ENCODE results near the gene USP37.

The USP37 gene

DNA sequence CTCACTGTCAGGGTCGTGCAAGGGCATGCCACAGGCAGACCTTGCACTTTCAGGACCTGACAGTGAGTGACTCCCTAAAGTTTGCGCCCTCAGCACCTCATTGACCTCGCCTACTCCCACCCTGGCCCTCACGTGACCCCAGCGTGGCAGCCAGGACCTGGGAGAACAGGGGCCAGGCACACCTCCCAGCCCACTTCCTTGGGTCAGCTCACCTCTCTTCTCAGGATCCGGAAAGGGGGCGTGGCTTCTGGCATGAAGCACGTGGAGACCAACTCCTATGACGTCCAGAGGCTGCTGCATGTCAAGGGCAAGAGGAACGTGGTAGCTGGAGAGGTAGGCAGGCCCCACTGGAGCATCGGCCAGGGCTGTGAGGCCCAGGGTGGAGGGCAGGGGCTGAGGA, 140.4 kb downstream of the USP37 start:
- no peak for DNase-seq

DNA sequence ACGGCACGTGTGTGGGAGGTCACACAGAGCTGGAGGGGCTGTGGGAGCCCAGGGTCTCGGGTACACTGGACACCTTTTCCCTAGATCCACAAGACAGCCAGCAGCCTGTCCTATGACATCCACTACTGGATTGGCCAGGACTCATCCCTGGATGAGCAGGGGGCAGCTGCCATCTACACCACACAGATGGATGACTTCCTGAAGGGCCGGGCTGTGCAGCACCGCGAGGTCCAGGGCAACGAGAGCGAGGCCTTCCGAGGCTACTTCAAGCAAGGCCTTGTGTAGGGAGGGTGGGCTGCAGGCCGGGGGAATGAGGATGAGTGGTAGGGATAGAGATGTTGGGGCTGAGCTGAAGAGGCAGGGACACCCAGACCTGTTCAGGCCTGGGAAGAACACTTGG, 142.6 kb downstream of the USP37 start:
- no peak for DNase-seq

DNA sequence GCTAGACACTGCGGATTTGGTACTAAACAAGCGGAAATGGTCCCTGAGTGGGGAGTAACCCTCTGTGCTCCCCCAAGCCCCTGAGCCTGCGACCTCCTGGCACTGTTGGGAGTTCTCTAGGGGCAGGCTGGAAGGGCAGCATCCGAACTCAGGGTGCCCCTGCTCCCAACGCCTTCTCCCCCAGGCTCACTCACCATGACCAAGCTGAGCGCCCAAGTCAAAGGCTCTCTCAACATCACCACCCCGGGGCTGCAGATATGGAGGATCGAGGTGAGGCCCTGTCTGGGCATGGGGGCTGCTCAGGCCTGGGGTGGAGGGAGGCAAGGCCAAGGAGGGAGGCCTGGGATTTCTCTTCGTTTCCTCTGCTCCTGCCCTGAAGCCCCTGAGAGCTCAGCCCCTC, 144.6 kb downstream of the USP37 start:
- no peak for DNase-seq

DNA sequence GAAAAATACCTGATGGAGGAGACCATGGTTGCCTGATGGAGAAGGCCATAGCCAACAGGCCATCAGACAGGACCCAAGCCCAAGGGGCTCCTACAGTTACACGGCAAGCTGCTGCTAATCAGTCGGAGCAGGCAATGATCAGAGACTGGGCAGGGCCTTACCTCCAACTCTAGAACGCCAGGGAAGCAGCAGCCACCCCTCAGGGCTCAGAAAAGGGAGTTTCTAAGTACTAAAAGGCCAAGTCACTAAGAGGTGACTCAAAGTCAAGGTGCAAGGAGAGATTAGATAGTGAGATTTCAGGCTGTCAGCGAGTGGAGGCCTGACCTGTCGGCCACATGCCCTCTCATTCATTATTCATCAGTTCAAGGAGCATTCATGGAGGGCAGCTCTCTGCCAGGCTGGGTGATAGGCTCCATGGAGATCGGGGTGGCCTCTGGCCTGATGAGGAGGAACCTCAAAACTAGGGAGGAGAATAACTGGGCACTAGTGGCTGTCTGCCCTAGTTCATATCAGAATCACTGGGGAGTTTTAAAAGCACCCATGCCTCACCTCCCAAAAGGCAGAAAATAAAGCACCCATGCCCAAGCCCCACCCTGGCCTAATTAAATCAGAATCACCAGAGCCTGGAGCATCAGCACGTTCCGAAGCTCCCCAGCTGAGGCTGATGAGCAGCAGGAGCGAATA, 145.6 kb downstream of the USP37 start:
- DNase-seq, result no peak

DNA sequence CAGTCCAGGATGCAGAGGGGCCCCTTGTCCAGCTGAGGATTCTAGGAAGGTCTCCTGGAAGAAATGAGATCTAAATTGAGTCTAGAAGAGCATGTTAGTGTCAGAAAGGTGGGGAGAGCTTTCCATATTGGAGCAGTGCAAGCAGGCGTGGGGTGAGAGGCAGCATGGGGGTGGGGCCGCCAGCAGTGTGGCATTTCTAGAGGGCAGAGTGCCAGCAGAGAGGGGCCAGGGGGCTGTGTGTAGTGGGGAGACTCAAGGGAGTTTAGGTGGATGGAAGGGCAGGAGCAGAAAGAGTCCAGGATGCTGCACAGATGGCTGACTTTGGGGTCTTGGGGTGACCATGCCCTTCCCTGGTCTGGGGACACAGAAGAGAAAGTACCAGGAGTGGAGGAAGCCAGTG, 147.1 kb downstream of the USP37 start:
- DNase-seq, result no peak

DNA sequence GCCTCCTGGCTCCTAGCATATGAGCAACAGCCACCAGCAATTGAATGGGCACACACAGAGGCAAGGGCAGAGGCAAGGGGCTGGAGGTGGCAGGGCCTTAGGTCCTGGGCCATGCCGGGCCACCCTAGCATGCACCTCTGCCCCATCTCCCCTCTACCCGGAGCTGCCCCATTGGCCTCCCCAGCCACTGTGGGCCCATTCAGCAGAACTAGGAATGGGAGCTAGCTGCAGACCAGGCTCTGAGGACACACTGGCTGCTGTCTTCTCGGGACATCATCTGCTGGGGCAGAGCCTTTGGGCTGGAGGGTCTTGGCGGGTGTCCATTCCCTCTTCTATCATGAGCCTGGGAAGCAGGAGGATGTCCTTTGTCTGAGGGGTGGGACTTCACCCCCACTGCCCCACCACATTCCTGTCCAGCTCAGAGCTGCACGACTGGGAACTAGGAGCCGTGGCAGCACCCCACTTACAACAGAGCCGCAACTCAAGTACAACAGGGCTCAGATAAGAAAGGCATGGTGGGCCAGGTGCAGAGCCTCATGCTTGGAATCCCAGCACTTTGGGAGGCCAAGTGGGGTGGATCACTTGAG, 148.4 kb downstream of the USP37 start:
- DNase-seq, result no peak

DNA sequence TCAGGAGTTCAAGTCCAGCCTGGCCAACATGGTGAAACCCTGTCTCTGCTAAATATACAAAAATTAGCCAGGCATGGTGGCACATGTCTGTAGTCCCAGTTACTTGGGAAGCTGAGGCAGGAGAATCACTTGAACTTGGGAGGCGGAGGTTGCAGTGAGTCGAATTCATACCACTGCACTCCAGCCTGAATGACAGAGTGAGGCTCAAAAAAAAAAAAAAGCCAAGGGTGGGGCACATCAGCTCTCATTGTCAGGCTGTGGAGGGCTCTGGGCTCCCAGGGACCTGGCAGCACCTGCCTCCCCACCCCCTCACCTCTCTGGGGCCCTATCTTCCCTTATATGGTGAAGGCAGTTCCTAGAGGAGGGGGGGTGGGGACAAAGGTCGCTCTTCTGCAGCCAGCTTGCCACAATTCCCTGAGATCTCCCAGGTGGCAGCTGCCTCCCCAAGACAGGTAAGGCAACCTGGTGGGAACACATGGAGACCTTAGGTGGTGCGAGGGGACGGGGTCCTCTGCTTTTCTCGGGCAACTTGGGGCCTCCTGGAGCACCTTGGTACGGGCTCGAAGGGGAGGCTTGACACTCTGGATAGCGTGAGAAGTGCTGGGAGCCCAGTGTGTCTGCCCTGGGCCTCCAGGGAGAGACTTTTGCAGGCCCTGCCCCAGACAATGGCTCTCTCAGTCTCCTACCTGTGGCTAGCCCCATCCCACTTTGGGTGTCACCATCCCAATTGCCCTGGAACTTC, 149.3 kb downstream of the USP37 start, which contains the start of gene VIL1:
Gene VIL1 (plus strand): TSS at position 407 of the 742 bp plus-strand sequence. CDS start 4,656 bp downstream, outside the sequence.
- DNase-seq, result no peak

DNA sequence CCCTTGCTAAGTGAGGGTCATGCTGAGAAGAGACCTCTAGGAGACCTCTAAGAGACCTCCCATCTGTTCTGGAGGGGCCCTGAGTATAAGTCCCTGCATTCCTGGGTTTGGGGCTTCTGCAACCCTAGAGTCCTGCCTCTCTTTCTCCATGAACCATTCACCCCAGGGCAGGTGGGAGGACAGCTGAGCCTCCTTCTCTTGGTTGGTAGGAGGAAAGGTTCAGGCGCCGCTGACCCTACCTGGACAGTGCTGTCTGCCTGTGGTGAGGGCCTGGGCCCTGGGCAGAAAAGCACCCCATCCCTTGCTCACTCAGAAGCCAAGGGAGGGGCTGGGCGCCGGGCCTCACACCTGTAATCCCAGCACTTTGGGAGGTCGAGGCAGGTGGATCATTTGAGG, 149.8 kb downstream of the USP37 start:
- DNase-seq, result no peak

DNA sequence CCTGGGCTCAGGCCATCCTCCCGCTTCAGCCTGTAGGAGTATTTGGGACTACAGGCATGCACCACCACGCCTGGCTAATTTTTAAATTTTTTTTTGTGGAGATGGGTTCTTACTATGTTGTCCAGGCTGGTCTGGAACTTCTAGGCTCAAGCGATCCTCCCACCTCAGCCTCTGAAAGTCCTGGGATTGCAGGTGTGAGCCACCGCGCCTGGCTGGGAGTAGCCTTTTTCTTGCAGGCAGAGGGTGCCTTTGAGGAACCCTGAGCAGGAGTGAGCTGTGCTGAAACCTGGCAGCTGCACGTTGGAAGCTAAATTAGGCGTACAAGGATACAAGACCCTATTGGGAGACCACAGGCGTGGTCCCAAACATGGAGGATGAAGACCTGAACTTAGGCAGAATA, 160.4 kb downstream of the USP37 start:
- DNase-seq, result no peak

DNA sequence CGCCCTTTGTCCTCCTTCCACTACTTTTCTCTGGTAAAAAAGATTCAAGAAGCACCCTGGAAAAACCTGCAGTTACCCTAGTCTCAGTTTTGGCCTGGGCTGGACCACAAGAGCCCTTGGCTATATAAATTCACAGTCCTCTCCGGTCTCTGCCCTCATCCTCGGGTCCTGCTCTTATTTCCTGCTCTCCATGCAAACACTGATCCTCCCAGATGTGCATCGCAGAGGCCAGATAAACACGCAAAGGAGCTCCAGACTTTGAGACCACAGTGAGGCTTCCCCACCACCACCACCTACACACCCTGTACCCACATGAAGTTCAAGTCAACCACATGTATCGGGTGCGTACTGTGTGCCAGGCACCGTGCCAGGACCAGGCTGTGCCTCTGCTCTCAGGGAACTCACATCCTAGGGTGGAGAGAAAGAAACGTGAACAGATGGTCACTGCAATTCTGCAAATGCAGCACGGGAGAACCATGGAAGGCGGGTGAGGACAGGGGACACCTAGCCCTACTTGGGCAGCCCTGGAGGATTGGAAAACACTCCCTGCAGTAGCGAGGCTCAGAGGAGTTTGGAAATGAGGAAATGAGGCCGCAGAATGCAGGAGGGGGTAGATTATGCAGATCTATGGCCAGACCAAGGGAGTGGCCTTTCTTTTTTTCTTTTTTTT, 161.1 kb downstream of the USP37 start:
- no peak for DNase-seq

DNA sequence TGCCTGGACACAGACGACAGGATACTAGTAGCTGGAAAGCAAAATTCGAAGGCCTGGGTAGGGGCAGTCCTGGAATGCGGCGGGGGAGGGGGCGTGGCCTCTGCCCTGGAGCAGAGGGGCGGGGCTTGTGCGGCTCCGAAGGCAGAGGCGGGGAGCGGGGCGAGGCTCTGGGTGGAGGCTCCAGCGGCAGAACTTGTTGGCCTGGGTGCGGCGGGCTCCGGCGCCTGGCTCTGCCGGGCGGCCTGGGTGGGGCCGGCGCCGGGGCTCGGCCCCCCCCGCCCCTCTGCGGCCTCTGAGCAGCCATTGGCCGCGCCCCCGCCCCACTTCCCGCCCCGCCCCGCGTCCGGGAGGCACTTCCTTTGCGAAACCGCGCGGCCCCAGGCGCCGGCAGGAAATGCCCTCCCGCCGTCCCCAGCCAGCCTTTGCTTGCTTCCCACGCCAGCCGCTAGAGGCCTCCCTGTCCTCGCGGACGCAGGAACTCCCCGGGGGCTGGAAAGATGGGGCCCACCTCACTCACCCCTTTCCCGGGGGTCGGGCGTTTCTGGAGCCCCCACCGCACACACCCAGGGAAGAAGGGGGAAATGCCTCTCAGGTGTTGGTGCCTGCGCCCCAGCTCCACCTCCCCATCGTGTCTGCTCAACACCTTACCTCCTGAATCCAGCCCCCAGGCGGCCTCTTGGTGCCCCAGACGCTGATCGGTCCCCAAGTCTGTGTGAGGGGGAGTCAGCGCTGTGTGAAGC, 161.8 kb downstream of the USP37 start:
- DNase-seq, result peak; percentile 76

DNA sequence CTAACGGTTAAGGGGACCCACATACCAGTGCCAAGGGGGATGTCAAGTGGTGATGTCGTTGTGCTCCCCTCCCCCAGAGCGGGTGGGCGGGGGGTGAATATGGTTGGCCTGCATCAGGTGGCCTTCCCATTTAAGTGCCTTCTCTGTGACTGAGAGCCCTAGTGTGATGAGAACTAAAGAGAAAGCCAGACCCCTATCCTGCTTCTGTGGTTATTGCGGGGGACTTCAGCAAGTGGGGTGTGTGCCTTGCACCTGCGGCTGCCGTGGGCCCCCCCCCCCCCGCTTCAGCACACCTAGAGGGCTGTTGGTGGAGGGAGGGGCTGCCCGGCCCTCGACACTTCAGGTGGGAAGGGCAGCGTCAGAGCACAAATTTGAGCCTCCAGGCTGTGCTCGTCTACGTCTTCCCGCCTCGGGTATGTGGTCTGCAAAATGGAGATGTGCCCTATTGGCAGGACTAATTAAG, 162.4 kb downstream of the USP37 start:
- no peak for DNase-seq

DNA sequence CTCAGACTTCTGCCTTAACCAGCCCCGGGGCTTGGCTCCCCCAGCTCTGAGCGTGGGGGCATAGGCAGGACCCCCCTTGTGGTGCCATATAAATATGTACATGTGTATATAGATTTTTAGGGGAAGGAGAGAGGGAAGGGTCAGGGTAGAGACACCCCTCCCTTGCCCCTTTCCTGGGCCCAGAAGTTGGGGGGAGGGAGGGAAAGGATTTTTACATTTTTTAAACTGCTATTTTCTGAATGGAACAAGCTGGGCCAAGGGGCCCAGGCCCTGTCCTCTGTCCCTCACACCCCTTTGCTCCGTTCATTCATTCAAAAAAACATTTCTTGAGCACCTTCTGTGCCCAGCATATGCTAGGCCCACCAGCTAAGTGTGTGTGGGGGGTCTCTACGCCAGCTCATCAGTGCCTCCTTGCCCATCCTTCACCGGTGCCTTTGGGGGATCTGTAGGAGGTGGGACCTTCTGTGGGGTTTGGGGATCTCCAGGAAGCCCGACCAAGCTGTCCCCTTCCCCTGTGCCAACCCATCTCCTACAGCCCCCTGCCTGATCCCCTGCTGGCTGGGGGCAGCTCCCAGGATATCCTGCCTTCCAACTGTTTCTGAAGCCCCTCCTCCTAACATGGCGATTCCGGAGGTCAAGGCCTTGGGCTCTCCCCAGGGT, 162.9 kb downstream of the USP37 start:
- DNase-seq, result no peak

DNA sequence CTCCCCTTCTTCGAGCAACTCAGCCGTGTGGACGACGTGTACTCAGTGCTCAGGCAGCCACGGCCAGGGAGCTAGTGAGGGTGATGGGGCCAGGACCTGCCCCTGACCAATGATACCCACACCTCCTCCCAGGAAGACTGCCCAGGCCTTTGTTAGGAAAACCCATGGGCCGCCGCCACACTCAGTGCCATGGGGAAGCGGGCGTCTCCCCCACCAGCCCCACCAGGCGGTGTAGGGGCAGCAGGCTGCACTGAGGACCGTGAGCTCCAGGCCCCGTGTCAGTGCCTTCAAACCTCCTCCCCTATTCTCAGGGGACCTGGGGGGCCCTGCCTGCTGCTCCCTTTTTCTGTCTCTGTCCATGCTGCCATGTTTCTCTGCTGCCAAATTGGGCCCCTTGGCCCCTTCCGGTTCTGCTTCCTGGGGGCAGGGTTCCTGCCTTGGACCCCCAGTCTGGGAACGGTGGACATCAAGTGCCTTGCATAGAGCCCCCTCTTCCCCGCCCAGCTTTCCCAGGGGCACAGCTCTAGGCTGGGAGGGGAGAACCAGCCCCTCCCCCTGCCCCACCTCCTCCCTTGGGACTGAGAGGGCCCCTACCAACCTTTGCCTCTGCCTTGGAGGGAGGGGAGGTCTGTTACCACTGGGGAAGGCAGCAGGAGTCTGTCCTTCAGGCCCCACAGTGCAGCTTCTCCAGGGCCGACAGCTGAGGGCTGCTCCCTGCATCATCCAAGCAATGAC, 163.6 kb downstream of the USP37 start:
- no peak for DNase-seq

DNA sequence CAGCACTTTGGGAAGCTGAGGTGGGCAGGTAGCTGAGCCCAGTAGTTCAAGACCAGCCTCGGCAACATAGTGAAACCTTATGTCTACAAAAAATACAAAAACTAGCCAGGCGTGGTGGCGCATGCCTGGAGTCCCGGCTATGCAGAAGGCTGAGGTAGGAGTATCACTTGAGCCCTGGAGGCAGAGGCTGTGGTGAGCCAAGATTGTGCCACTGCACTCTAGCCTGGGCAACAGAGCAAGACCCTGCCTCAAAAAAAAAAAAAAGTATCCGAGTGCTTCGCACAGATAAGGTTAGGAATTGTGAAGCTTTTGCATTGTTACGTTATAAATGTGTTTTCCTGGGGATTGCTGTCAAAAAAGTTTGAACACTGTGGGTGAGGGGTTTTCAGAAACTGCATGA, 164.3 kb downstream of the USP37 start:
- DNase-seq, result no peak

DNA sequence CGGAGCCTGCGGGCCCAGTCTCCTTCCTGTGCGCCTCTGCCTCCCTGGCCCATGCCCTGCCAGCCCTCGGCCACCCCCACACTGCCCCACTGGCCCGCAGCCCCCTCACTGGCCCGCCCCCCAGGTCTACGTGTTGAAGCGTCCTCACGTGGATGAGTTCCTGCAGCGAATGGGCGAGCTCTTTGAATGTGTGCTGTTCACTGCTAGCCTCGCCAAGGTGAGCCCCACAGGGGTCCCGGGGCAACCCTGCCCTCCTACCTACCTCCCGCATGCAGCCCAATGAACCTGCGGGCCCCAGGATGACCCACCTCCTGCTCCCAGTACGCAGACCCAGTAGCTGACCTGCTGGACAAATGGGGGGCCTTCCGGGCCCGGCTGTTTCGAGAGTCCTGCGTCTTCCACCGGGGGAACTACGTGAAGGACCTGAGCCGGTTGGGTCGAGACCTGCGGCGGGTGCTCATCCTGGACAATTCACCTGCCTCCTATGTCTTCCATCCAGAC, 165.2 kb downstream of the USP37 start:
- DNase-seq, result no peak

DNA sequence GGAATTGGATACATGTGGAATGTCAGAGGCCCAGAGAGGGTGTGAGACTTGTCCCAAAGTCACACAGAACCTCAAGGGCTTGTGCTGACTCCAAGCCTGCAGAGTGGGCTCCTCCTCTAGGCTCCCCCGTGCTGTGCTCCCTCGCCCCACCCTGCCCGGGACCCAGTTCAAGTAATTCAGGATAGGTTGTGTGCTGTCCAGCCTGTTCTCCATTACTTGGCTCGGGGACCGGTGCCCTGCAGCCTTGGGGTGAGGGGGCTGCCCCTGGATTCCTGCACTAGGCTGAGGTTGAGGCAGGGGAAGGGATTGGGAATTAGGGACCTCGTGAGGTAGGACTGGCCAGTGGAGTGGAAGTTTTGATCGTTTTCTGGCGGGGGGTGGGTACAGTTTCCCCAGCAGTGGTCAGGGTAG, 165.7 kb downstream of the USP37 start:
- no peak for DNase-seq

DNA sequence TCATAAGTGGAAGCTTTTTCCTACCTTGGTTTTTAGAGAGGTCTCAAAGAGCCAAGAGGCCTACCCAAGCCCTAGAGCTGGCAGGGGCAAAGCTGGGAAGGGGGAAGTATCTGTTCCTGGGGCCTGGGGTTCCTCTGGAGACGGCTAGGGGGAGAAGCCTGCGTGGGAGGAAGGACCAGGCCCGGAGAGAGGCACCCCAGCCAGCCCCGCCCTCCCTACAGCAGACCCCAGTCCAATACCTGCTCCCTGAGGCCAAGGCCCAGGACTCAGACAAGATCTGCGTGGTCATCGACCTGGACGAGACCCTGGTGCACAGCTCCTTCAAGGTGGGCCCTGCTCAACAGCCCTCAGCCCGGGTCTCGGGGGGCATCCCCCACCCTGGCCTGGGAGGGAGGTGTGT, 166.3 kb downstream of the USP37 start:
- no peak for DNase-seq

DNA sequence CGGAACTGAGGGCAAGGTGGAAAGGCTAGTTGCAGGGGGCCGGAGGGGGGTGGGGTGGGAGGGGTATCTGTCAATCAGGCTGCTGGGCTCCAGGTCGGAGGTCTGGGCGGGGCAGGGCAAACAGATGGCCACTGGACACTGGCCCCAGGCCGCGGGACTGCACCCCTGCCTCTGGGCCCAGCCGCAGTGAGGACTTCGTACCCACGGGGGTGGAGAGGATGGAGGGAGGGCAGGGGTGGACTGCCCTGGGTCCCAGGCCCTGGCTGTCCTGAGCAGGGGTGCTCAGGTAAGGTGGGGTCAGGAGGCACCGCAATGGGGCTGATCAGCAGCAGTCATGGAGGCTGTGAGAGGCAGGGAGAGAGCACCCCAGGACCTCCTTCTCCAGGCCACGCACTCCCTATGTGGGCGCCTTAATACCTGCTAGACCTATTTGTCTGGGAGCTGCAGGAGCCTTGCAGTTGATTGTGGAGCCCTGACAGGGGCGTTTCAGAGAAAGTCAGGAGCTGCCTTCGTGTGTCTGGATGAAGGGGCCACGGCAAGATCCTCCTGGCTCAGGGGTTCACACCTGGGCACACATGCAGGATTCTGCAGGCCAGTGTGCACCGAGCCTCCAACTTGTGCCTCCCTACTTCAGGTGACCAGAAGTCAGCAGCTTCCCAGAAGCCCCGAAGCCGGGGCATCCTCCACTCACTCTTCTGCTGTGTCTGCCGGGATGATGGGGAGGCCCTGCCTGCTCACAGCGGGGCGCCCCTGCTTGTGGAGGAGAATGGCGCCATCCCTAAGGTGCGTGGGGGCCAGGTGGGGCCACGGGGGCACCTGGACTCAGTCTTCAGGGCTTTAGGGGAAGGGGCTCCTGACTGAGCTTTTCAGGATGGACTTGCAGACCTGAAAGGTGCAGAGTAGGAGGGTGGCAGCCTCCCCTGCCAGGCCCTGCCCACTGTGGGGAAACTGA, 166.9 kb downstream of the USP37 start:
- no peak for DNase-seq

Data from NCI-H226 (cell line).